ENCODE data around the gene TFIP11.

TFIP11 gene

DNA sequence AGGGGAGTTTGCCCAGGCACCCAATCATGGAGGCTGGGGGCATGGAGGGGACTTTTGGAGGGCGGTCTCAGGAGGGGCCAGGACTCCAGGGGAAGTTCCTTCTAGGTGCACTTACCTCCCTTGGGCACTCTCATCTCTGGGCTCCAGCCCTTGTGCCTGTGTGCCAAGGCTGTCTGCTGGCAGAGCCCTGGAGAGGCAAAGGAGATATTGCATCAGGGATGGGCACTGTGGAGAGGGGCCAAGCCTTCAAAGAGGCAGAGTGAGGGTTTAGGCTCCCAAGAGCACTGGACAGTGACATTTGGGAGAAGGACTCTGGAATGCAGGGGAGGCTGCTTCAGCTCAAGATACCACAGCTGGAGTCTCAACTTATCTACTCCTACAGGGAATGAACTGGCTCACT, 32.2 kb upstream of the TFIP11 start:
- TF ChIP-seq POLR2AphosphoS5 (IDR thresholded peaks at IDR 0.05; ENCODE audit: low read depth, low read length), result no peak
- TF ChIP-seq SIN3A (IDR thresholded peaks at IDR 0.05; ENCODE audit: borderline replicate concordance, insufficient read depth, low read length), result no peak
- TF ChIP-seq TAF1 (IDR thresholded peaks at IDR 0.05; ENCODE audit: borderline replicate concordance, insufficient read depth, low read length), result no peak
- no peak for TF ChIP-seq FOXP2 (optimal IDR thresholded peaks at IDR 0.05; ENCODE audit: borderline replicate concordance, extremely low read depth, extremely low read length, insufficient read depth)
- TF ChIP-seq, protein P1, sequence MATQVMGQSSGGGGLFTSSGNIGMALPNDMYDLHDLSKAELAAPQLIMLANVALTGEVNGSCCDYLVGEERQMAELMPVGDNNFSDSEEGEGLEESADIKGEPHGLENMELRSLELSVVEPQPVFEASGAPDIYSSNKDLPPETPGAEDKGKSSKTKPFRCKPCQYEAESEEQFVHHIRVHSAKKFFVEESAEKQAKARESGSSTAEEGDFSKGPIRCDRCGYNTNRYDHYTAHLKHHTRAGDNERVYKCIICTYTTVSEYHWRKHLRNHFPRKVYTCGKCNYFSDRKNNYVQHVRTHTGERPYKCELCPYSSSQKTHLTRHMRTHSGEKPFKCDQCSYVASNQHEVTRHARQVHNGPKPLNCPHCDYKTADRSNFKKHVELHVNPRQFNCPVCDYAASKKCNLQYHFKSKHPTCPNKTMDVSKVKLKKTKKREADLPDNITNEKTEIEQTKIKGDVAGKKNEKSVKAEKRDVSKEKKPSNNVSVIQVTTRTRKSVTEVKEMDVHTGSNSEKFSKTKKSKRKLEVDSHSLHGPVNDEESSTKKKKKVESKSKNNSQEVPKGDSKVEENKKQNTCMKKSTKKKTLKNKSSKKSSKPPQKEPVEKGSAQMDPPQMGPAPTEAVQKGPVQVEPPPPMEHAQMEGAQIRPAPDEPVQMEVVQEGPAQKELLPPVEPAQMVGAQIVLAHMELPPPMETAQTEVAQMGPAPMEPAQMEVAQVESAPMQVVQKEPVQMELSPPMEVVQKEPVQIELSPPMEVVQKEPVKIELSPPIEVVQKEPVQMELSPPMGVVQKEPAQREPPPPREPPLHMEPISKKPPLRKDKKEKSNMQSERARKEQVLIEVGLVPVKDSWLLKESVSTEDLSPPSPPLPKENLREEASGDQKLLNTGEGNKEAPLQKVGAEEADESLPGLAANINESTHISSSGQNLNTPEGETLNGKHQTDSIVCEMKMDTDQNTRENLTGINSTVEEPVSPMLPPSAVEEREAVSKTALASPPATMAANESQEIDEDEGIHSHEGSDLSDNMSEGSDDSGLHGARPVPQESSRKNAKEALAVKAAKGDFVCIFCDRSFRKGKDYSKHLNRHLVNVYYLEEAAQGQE (IDR thresholded peaks at IDR 0.05; ENCODE audit: insufficient read depth in 1 of 2, low read depth in 2 of 2, low read length in 2 of 2), result no peak

DNA sequence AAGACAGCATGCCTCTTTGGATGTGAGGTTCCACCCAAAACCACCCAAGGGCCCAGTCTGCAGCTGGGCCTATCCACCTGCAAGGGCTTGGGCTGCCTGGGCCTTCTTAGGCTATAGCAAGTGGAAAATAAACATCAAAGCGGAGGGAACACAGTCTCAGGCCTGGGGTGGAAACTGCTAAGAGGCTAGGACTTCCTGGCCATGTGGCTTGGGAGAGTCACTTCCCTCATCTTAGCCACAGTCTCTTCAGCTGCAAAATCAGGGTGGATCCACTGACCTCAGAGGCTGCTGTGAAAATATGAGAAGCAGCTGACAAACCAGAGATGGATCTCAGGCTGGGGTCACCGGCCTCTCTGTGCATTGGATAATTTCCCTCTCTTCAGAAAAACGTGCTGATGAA, 30.6 kb upstream of the TFIP11 start:
- TF ChIP-seq, protein P1 (IDR thresholded peaks at IDR 0.05; ENCODE audit: insufficient read depth in 1 of 2, low read depth in 2 of 2, low read length in 2 of 2), result no peak
- TF ChIP-seq TAF1 (IDR thresholded peaks at IDR 0.05; ENCODE audit: borderline replicate concordance, insufficient read depth, low read length) (no peak), SIN3A (IDR thresholded peaks at IDR 0.05; ENCODE audit: borderline replicate concordance, insufficient read depth, low read length) (no peak), POLR2AphosphoS5 (IDR thresholded peaks at IDR 0.05; ENCODE audit: low read depth, low read length) (no peak), FOXP2 (optimal IDR thresholded peaks at IDR 0.05; ENCODE audit: borderline replicate concordance, extremely low read depth, extremely low read length, insufficient read depth) (no peak)

DNA sequence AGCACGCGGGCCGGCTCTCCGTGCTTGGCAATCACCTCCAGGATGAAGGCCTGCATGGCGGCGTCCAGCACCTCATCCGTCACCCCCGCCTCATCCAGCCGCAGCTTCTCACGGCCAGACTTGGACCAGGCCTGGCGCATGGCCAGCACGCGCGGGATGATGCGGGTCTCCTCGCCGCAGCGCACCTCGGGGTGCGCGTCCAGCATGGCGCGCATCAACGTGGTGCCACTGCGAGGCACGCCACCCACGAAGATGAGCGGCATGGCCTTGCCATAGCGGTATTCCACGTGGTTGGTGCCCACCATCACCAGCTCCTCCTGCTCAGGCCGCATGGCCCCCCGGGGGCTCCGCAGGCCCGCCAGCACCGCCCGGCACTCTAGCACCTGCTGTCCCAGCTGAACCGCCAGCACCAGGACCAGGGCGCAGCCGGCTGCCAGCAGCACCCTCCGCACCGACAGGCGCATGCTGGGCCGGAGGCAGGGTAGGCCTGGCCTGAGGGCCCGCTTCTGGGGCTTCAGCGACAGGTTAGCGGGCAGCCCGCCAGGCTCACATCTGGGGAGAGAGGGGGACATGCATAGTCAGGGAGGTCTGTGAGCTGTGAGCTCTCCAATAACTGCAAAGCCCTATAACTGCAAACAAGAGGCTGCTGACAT, 29.0 kb upstream of the TFIP11 start:
- TF ChIP-seq POLR2AphosphoS5 (IDR thresholded peaks at IDR 0.05; ENCODE audit: low read depth, low read length) (no peak), SIN3A (IDR thresholded peaks at IDR 0.05; ENCODE audit: borderline replicate concordance, insufficient read depth, low read length) (no peak), FOXP2 (optimal IDR thresholded peaks at IDR 0.05; ENCODE audit: borderline replicate concordance, extremely low read depth, extremely low read length, insufficient read depth) (no peak), TAF1 (IDR thresholded peaks at IDR 0.05; ENCODE audit: borderline replicate concordance, insufficient read depth, low read length) (no peak)
- TF ChIP-seq, protein P1 (IDR thresholded peaks at IDR 0.05; ENCODE audit: insufficient read depth in 1 of 2, low read depth in 2 of 2, low read length in 2 of 2), result no peak

DNA sequence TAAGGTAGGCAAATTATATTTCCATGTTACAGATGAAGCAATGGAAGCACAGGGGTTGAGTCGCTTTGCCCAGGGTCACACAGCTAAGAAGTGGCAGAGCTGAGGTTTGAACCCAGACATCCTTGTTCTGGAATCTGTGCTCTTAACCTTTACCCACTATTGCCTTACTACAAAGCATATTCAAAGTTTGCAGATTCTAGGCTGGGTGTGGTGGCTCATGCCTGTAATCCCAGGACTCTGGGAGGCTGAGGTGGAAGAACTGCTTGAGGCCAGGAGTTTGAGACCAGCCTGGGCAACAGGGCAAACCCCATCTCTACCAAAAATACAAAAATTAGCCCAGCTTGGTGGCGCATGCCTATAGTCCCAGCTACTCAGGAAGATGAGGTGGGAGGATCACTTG, 27.8 kb upstream of the TFIP11 start:
- TF ChIP-seq FOXP2 (optimal IDR thresholded peaks at IDR 0.05; ENCODE audit: borderline replicate concordance, extremely low read depth, extremely low read length, insufficient read depth) (no peak), SIN3A (IDR thresholded peaks at IDR 0.05; ENCODE audit: borderline replicate concordance, insufficient read depth, low read length) (no peak), TAF1 (IDR thresholded peaks at IDR 0.05; ENCODE audit: borderline replicate concordance, insufficient read depth, low read length) (no peak), POLR2AphosphoS5 (IDR thresholded peaks at IDR 0.05; ENCODE audit: low read depth, low read length) (no peak)
- TF ChIP-seq, protein P1 (IDR thresholded peaks at IDR 0.05; ENCODE audit: insufficient read depth in 1 of 2, low read depth in 2 of 2, low read length in 2 of 2), result no peak

All from PFSK-1 (cell line).